GM18868 (cell line): ENCODE results near the gene GRID1.
"Not testable (repeated sequence)": the region's sequence is repeated elsewhere in the genome, so short reads cannot be mapped to it uniquely, and the experiment has no call there.

Experiments used
- ATAC-seq: cut with Tn5 transposase; IDR thresholded peaks from one replicate; pipeline ENCODE4 v1.9.1; 2021; ENCODE audit warnings: mild to moderate bottlenecking, moderate library complexity; ENCODE audit not compliant: unreplicated experiment

The GRID1 gene

DNA sequence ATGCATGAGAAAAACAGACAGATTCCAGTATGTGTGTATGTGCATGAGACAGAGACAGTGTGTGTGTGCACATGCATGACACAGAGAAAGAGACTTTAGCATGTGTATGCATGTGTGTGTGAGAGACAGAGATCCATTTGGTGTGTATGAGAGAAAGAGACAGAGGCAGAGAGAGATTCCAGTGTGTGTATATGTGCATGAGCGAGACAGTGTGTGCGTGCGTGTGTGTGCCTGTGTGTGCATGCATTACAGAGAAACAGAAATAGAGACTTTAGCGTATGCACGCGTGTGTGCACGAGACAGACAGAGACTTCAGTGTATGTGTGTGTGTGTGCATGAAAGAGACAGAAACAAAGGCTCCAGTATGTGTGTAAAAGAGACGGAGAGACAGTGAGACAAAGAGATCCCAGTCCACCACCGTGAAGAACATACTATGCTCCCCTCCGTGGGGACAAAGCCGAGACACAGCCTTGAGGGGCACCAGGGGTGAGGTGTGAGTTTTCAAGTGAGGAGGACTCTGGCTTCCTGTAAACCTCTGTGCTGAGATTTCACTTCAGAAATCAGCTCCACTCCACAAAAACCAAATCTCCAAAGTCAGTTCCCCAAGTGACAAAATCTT, 188.9 kb downstream of the GRID1 start:
- ATAC-seq = no peak

DNA sequence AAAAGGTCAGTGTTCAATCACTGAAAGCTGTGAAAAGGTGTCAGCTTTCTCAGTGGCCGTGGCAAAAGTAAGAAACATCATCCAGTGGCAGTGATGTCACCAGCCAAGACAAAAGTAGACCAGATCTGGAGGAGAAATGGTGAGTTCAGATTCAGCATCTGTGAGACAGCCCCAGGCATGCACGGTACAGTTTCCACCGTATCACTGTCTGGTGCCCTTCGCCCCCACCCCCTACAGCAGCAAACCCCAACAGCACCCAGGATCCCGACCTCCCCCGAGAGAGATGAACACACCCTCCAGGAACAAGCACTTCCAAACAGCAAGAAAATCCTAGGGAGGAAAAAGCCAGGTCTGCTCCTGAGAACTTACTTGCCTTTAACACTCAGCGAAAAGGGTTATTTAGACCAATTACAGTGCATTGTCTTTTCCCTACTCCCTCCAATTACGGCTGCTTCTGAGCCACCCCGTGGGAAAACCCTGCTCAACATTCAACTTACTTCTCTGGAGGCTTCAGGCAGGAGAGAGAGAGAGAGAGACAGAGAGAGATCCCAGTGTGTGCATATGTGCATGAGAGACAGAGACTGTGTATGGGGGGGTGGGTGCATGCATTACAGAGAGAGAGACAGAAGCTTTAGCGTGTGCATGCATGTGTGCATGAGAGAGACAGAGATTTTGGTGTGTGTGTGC, 189.6 kb downstream of the GRID1 start:
- ATAC-seq = no peak

DNA sequence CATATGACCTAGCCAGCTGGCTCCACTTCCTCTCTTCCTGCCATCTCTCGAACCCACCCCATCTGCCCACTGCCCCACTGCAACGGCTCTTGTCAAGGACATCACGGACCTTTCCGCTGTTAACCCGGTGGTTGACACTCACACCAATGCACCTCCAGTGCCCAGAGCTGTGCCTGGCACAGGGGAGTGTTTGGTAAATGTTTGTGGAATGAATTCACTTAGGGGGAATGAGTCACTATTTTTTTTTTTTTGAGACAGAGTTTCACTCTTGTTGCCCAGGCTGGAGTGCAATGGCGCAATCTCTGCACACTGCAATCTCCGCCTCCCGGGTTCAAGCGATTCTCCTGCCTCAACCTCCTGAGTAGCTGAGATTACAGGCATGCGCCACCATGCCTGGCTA, 191.1 kb downstream of the GRID1 start:
- ATAC-seq = not testable (repeated sequence)

DNA sequence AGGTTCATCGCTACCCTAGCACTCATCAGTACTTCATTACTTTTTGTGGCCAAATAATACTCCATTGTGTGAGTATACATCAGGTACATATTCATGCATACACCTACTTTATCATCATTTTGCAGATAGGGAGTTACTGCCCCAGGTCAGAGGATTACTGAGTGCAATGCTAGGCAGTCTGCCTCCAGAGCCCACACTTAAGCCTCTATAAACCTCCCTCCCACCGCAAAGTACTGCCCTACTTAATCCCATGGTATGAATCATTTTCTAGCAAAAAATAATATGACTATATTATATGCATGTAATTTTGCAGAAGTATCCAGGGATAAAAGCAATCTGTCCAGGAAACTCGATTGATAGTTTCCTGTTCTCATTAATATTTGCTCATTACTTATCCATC, 194.3 kb downstream of the GRID1 start:
- no peak for ATAC-seq

DNA sequence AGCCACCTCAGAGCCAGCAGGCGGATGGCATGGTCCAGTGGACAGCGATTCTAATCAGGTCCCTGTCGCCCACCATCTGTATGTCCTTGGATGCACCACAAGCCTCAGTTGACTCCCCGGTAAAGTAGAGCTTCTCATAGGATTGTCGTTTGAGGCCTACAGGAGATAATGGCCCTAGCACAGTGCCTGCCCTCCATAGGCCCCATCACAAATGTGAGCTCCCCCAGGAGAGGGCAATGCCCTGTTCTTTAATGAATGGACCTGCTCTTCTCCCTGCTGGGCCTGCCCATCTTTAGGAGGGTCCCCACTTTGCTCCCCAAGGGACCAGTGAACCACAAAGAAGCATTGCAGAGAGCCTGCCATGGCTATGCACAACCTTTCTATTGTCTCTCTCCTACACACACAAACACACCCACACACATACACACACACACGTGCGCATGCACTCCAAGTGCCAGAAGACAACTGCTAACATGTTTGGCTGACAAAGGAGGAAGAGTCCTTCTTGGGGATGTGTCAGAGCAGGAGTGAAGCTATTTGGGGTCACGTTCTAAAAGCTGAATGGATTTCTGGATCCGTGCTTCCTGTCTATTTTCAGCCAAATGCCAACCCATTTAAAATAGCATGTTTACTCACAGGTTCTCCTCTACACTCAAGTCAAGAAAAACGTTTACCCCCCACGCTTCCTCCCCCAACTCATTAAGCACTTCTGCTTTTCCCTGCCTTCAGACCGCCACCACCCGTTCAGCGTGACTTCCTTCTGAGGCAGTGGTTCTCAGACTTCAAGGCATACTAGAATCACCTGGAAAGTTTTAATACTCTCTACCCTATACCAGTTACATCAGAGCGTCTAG, 196.1 kb downstream of the GRID1 start:
- peak; percentile 85 for ATAC-seq

DNA sequence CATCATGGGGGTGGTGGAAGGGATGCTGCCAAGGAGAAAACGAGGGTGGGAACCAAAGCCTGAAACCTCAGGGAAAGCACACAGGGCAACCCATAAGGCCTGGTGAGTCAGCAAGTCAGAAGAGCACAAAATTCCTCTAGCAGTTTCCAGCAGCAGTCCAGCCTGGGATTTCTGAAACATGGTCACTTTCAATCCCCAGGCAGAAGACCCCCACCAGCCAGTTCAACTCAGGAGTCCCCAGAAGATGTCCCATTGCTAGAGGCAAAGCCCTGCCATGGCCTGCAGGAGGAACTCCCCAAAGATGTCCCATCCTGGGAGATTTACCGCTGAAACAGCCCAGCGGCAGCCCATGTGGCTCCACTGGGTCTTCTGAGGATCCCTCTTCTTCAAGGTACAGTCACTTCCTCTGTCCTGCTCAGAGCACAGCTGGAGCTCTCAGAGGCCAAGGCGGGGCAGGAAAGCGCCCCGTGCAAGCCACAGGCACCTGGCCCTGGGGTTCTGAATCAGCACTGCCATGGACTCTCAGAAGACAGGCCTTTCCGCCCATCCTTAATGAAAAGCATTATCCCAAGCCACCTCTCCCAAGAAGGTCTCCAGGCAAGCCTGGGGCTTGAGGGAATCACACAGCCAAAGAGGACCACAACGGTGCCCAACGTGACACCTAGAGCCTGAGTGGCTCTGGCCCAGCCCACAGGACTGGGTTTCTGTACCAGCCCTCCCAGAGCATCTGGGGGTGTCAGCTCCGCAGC, 196.9 kb downstream of the GRID1 start:
- ATAC-seq = no peak

DNA sequence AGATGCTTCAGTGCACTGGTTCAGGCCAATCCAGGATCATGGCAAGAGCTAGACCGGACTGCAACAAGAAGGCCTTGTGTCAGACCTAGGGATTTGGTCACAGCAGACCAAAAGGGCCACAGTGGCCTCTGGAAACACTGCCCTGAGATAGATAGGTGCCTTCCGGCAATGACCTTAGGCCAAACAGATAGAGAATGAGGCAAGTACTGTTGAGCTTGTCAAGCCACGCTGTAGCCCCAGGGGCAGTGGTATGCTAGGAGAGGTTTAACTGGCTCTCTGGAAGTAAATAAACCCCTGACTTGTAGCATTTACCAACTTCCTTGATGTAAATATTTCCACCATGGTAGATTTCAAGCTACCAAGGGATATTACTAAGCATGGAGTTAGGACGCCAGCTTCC, 197.5 kb downstream of the GRID1 start:
- no peak for ATAC-seq

DNA sequence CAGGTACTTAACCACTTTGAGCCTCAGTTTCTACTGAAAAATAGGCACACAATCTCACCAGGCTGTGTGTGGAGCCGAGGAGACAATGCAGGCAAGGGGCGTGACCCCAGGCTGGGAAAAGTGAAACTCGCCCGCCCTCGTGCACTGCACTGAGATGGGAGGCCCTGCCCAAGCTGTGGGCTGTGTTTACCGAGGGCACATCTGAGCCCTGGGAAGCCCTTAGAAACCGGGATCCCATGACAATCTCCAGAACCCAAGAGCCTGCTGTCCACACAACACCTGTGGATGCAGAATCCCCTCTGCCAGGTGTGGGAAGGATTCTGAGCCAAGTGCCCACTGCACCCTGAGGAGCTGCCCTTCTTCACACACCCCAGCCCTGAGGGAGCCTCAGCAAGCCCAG, 198.3 kb downstream of the GRID1 start:
- no peak for ATAC-seq

DNA sequence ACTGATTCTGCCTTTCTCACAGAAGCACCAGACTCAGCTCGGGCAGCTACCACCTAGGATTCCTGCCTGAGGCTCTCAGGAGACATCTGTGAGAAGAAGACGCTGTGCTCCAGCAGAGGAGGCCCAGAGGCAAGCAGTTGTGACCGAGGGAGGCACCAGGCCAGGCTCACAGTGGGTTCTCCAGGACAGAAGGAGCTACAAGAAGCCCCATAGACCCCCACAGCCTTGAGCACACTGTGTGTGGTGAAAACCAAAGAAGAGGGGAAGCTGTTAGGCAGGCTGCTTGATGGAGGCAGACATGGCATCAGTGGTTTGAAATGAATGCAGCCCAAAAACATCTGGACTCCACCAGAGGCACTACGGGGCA, 198.8 kb downstream of the GRID1 start:
- no peak for ATAC-seq

DNA sequence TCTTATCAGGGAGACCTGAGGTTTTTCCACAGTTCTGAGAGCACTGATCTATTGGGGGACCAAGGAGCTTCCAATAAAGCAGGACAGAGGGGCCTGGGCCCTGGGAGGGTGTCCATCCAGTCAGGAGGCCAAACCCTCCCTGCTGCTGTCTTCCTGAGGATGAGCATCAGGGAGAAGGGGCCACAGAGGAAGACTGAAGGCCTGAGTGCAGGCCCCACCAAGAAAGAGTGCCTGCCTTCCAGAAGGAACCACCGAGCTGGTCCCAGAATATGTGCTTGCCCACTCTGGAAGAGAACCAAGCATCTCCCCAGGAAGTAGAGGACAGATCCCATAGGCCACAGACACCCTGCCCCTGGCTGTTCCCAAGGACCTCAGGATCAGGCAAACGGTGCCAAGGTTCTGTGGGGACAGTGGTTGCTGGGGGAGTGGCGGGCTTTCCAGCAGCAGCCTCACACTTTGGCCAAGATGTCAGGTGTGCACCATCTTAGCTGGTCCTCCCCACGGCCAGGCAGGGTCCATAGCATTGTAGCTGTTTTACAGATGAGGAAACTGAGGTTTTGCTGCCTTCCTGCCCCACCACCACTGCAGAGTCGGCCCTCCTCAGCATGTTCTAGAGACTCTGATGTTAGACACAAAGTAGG, 199.4 kb downstream of the GRID1 start:
- no peak for ATAC-seq

DNA sequence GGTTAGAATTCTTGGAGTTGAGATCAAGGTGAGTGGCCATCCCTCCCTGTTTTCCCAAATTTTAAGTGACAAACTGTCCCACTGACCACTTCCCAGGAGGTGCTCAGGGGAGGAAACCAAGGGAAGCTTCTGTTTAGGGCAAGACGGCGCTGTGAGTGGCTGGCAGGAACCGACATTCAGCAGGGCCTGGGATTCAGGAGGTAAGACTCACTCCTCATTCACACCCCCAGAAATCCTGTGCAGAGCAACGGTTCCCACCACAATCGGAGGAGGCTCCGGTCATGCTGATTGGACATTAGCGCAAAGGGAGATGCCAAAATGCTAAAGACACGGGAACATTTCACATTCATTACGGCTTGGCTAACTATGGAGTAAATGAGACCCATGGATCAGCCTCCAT, 200.9 kb downstream of the GRID1 start:
- no peak for ATAC-seq

DNA sequence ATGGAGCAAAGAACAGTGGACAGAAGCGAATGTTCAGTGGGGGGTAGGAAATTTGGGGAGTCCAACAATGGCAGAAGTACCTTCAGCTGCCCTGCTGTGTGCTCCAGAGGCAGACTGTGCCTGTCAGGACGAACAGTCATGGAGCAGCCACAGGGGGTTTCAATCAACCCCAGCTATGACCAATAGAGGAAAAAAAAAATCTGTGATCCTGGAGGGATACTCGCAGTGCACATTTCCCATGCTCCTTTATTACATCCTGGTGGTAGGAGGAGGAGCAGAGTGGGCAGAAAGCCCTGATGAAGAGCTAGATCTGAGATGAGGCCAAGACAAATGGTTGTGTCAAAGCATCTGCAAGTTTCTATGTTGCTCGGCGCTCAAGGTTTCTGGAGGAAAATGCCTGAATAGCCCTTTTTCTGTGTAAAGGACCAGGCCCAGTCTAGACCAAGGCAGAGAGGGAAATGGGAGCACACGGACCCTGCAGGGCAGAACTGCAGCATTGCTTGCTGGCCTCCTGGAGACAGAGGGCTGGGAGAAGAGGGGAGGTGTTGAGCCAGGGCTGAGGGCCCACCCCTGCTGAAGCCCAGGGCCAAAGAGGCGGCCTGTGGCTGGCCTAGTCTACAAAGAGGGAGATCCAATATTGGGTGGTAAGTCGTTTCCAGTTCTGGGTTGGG, 201.5 kb downstream of the GRID1 start:
- ATAC-seq = no peak

DNA sequence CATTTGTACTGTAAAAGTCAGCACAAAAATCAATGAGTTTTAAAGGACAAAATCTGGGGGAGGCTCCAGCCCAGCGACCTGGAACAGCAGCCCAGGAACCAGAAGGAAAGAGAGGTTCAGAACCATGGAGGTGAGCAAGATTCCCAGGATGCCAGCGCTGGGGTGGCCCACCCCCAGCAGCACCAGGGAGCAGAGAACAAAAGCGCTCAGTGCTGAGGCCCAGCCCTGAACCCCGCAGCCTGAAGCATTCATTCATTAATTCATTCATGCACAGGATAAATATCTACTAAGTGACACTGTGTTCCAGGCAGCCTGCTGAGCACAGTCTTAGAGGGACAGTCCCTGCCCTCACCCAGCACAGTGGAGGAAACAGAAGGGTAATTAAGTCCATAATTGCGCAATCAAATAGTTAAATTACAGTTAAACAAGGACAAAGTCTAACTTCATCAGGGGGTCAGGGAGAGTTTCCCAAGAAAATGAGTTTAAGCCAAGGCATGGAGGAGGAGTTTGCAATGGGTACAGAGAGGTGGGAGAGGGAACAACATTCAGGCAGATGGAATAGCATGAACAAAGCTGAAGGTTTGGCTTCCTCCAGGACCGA, 202.3 kb downstream of the GRID1 start:
- no peak for ATAC-seq

DNA sequence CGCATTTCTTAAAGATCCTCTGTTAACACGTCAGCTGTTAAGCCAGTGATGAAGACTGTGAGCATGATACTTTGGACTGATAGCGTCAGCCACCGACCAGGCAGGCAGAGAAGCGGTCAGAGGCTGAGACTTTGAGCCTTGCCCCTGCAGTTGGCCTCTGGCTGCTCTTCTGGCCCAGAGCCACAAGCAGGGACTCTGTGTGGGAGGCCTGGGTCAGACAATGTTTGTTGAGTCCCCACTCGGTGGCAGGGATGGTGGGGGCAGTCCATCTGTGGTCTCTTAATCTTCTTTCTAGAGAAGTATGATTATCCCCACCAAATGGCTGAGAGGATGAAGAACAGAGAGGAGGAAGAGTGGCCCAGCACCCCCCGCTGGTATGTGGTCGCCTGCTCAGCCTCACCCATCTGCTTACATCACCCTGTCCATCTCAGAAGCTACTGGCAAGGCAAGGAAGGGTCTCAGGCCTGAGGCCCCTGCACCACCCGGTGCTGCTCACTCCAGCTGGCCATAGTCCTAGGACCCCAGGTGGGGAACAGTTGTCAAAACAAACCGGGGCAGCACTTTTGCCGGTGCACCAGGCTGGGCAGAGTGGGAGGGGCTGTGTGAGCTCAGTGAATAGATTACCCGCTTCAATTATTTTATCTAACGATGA, 202.9 kb downstream of the GRID1 start:
- no peak for ATAC-seq

DNA sequence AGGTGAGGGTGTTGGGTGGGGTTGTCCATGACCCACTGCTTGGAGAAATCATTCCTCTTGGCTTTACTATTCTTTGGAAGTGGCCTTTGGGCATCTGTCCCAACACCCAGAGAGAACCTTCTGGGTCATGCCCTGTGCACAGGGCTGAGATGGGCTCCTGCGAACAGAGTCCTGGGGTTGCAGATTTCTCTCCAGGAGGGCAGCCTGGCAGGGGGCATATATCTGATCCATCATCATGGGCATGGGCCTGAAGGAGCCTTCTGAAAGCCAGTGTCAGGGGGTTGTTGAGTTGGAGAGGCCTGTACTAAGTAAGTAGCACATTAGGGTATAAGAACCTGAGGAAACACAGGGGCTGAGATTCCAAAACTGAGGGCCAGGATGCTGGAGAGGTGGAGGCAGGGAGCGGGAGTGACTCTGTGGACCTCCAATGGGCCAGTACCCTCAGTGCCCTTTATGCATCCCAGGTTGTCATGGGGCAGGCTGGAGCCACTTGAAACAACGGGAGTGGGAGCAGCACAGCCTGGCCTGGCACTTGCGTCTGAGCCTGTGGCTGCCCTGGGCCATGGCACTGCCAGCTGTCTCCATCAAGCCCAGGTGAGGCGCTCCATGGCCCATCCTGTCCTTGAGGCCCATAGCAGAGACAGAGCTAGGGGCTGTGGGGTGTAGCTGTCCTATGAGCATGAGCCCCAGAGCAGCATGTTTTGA, 203.7 kb downstream of the GRID1 start:
- ATAC-seq = no peak

DNA sequence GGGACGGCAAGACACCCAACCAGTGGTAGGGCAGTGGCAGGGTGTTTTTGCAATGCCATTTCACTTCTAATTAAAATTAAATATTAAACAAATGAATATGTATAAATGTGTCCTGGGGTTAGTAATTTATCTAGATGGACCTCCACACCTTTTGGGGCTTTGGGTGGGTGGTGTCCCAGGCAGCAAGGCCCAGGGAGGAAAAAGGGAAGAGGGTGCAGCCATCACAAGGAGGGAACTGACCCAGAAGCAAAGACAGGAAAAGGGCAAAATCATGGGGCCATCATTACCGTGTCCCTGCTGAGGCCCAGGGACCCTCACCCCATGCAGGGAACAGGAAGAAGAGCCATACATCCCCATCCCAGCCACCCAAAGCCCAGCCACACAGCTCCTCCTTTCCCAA, 204.6 kb downstream of the GRID1 start:
- no peak for ATAC-seq

DNA sequence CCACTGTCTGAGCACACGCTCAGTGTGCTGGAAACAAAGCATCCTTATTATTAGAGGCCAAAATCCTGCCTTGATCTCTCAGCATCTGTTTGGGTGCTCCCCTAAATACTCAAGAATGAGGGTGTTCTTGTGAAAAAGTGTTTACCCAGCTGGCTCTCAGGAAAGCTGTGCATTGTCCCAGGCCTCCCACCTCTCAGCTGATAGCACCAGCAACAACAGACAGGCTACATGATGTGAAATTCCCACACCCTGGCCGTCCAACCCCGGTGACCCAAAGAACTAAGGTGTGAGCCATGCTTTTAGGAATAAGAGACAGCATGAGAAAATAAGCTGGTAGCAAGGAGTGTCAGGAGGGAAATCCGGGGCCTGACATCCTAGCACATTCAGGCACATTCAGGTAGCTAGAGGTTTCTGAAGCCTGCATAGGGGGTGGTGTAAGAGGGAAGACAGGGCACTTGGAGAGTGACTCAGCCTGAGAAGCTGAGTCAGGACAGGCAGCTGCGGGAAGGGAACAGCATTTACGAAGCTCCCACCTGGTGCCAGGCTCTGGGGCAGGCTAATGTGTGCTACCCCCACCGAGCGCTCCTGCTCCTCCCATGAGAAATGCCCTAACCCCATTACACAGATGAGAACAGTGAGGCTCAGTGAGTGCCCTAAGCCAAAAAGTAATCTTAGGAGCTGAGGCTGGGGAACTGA, 205.6 kb downstream of the GRID1 start:
- ATAC-seq = no peak

DNA sequence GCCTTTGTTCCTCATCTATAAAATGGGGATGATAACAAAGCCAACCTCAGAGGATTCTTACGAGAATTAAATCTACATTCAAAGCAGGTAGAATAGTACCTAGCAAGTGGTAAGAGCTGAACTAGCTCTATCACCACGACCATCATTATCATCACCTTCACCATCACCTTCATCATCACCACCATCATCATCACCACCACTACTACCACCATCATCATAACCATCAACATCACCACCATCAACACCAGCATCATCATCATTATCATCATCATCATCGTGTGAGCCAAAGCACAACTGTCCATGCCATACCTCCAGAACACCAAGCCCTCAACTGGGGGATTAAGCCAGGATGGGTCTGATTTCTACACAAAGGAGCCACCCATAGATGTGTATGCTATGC, 206.8 kb downstream of the GRID1 start:
- no peak for ATAC-seq
